NCI-H1694 treated with DMSO at 0.1 percent for 48 hours (cell line): ENCODE results near the gene IGFBP4.

ENCODE experiments used
- DNase-seq: peaks from one replicate; lab custom pipeline; 2025; lab: John Stamatoyannopoulos, UW

IGFBP4 gene

GRCh38 chr17:40432864-40433528 is 10.3 kb upstream of the IGFBP4 start:
- DNase-seq = peak; percentile 21

DNA sequence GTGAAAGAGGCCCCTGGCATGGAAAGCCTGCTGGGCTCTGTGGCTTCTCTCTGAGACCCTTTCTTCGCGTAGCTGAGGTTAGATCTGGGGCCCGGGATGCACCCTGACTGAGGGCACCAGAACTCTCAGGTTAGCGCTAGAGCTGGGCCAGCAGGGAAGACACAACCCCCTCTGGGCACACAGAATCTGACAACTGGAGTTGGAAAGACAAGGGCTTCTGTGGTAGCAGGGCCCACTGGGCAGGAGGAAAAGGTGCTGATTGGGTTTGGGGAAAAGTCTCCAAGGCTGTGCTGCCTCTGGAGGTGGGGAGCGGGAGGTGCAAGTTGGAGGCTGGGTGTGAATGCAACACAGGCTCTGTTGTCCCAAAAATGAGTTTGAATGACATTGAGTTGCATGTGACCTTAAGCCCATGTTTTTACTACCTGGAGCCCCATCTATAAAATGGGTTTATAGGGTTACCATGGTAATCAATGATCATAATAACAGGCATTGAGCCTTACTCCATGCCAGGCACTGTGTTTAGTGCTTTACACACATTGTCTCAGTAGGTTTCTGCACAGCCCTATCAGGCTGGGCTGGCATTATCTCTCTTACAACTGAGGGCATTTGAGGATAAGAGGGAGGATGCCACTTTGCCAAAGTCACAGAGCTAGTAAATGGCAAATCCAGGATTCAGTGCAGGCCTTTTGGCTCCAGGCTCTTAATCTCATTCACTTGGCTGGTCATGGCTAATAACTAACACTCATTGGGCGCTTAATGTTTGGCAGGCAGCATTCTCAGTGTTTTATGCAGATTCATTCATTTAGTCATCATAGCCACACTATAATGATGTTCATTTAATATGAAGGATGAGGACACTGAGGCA is 9.5 kb upstream of the IGFBP4 start:
- peak; percentile 29 for DNase-seq

DNA sequence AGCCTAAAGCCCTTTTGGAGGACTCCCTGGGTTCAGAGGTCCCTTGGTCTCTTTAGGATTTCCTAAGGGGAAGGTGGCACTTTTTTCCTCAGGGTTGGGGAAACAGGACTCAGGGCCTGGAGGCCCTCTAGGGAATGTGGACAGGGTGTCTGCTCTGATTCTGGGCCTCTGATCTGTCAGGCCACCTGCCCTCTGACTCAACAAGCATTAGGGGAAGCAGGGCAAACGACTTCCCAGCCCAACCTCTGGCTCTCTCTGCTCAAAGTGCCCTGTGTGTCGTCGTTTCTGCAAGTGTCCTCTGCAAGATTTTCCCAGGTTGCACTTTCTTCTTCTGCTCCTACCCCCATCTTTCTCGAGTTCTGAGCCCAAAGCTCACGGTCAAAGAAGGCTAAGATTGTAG is 6.6 kb upstream of the IGFBP4 start:
- DNase-seq = no peak

GRCh38 chr17:40437095-40437732 is 6.0 kb upstream of the IGFBP4 start:
- DNase-seq = no peak

- DNase-seq = no peak
Measured at GRCh38 chr17:40440166-40440565, 3.1 kb upstream of the IGFBP4 start.

DNA sequence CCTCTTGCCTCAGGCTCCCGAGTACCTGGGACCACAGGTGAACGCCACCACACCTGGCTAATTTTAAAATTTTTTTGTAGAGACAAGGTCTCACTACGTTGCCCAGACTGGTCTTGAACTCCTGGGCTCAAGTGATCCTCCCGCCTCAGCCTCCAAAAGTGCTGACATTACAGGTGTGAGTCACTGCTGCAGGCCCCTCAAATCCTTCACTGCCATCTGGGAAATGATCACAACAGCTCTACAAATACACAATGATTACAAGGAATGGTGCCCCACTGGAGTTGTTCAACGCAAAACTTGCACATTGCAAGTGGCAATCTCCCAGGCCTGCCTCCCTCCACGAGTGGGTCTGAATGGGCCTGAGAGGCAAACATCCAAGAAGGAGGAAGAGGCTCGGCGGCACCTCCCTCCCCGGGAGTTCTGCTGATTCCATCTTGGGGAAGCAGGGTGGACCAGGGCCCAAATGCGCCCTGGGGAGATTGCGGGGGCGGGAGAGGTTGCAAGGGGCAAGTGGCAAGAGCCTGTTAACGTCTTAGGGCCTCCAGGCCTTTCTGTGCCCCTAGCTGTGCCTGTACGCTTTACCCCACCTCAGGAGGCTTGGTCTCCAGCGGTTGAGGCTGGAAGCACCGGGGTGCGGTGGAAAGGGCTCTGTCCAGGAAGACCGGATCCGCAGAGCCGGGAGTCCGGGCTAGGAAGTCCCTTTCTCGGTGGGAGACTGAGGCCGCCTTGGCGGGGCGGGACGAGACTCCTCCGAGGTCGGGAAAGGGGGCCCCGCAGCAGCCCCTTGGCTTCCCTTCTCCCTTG is 656 bp upstream of the IGFBP4 start:
- no peak for DNase-seq

- DNase-seq = no peak
Measured at GRCh38 chr17:40443988-40444899, 994 bp downstream of the IGFBP4 start.

DNA sequence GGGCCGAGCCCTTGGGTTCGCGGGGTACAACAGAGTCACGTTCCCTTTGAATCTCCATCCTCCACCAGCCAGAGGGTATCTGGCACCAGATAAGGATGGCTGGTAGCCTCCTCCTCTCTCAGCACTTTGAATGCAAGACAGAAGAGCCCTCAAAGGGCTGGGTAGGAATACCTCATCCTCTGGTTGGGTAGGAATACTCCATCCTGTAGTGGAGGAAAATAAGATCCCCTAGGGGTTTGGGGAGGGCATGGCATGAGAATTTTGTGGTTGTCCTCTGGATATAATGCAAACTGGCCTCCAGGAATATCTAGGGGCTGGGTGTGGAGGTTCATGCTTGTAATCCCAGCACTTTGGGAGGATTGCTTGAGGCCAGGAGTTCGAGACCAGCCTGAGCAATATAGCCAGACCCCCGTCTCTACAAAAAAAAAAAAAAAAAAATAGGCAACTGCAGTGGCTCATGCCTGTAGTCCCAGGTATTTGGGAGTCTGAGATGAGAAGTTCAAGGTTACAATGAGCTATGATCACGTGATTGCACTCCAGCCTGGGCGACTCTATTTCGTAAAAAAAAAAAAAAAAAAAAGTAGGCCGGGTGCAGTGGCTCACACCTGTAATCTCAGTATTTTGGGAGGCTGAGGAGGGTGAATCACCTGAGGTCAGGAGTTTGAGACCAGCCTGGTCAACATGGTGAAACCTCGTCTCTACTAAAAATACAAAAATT is 2.7 kb downstream of the IGFBP4 start:
- no peak for DNase-seq

- DNase-seq = no peak
Measured at GRCh38 chr17:40447148-40447644, 3.9 kb downstream of the IGFBP4 start.

GRCh38 chr17:40447806-40448205 is 4.6 kb downstream of the IGFBP4 start:
- DNase-seq = no peak

DNA sequence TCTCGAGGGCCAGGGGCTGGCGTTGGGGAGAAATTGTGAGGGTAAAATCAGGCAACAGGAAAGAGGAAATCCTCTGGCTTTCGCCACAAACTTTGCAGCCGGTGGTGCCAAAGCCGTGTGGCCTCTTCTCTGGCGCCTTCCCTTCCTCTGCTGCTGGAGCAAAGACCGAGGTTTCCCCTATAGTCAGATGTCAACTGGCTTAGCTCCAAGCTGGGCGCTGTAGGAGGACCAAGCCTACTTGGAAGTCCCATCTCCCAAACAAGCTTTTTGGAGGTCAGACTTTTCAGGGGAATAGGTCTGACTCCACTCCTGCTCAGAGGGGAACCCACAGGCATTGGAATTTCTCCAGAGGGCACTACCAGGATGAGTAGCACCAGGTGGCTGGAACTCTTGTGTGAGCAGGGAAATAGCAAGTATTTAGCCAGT is 5.0 kb downstream of the IGFBP4 start:
- no peak for DNase-seq

DNA sequence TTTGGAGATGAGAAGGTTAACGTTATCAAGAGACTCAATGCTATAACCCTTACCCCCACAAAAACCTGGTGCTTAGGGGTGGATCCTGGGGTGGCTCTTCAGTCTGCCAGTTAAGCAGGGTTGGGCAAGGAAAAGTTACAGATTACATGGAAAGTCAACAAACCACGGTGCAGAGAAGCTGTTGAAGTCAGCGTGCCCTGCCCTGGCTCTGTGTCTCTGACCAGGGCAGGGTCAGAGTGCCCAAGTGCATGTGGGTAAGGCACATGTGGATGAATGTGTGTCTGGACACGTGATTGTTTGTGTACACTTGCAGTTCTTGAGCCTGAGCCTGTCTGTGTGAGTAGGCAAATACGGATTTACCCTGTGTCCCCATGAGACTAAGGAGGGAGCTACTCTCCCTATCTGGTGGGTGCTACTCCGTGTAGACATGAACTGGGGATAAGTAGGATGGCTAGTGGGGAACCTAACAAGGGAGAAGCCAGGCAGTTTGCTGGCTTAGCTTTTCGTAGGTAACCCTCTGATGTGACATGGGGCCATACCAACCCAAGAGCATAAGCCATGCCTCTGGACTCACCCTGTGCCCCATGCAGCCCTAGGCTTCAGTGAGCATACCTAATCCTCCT is 5.5 kb downstream of the IGFBP4 start:
- DNase-seq = no peak

GRCh38 chr17:40450175-40450574 is 6.9 kb downstream of the IGFBP4 start:
- no peak for DNase-seq

DNA sequence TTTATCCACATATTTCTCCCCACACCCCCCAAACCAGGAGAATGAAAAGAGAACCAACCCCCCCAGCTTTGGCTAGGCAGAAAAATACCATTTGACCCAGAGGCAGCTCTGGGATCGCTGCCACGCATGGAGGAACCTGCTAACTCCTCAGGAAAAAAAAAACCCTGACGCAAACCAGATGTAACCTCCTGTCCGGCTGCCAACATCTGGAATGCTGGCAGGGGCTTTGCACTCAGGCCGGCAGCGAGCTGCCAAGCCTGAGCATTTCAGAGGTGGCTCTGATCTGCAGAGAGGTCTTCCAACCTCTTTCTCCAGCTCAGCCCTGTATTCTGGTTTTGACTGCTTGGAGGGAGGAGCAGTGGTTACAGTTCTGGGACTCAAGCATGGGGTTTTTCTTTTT is 8.2 kb downstream of the IGFBP4 start:
- no peak for DNase-seq

GRCh38 chr17:40452216-40452787 is 9.1 kb downstream of the IGFBP4 start:
- DNase-seq = no peak

DNA sequence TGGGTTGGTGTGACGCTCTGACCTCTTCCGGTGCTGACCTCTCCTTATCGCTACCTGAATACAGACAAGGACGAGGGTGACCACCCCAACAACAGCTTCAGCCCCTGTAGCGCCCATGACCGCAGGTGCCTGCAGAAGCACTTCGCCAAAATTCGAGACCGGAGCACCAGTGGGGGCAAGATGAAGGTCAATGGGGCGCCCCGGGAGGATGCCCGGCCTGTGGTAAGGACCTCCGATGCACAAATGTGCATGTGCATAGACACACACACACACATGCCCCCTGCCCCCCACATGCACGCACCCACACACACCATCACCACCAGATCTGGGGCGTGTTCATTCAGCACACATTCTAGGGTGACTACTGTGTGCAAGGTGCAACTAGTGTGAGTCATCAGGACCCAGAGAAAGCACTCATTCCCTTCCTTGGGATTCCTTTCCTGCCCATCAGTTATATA is 9.7 kb downstream of the IGFBP4 start:
- no peak for DNase-seq

- no peak for DNase-seq
Measured at GRCh38 chr17:40453881-40454612, 10.8 kb downstream of the IGFBP4 start.

DNA sequence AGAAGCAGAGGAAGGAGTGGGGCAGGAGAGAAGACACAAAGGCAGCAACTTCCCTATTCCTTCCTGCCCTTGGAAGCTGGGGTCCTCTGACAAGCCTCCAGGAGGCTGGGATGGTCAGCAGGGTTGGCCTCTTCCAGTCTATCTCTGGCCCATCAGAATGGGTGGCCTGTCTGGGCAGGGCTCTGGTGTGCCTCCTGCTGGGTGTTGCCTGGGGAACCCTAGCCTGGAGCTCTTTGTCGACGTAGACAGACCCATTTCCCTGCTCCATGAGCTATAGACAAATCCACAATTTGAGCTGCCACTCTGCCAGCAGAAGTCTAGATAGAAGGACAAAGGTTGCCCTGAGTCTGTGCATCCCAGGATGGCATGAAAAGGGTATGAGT is 11.4 kb downstream of the IGFBP4 start:
- DNase-seq = no peak
